ENCODE data around the gene CXCL11.
"Not testable (repeated sequence)": the region's sequence is repeated elsewhere in the genome, so short reads cannot be mapped to it uniquely, and the experiment has no call there.

CXCL11 gene

GRCh38 chr4:76055421-76055820 lies 19.6 kb upstream of the CXCL11 start:
- peaks cover 5% of the 10 kb centered on the region for H3K36me3 Mint-ChIP-seq
- peak overlapping the region; percentile 77 for H3K27ac Mint-ChIP-seq
- ATAC-seq, result no peak
- no peaks in the 10 kb centered on the region for H3K9me3 Mint-ChIP-seq
- DNase-seq (ENCODE audit: low spot score in 2 of 2), result no peak
- peak overlapping the region; percentile 10 for H3K4me3 Mint-ChIP-seq
- H3K4me1 Mint-ChIP-seq, result peaks cover 46% of the 10 kb centered on the region

- ATAC-seq (peak; percentile 90), DNase-seq (ENCODE audit: low spot score in 2 of 2) (peak in 1 of 2 donors; percentile 60)
- Mint-ChIP-seq H3K9me3 (no peaks in the 10 kb centered on the region), H3K36me3 (peaks cover 5% of the 10 kb centered on the region), H3K4me3 (peak overlapping the region; percentile 10), H3K27ac (peak overlapping the region; percentile 77), H3K4me1 (peaks cover 42% of the 10 kb centered on the region)
Measured at GRCh38 chr4:76055016-76055415, 19.1 kb upstream of the CXCL11 start.

GRCh38 chr4:76053730-76054129 lies 17.9 kb upstream of the CXCL11 start:
- Mint-ChIP-seq H3K27ac (no peak overlapping the region), H3K36me3 (peaks cover 5% of the 10 kb centered on the region), H3K4me1 (peaks cover 30% of the 10 kb centered on the region), H3K4me3 (no peak overlapping the region), H3K9me3 (no peaks in the 10 kb centered on the region)
- DNase-seq (ENCODE audit: low spot score in 2 of 2) (no peak), ATAC-seq (no peak)

DNA sequence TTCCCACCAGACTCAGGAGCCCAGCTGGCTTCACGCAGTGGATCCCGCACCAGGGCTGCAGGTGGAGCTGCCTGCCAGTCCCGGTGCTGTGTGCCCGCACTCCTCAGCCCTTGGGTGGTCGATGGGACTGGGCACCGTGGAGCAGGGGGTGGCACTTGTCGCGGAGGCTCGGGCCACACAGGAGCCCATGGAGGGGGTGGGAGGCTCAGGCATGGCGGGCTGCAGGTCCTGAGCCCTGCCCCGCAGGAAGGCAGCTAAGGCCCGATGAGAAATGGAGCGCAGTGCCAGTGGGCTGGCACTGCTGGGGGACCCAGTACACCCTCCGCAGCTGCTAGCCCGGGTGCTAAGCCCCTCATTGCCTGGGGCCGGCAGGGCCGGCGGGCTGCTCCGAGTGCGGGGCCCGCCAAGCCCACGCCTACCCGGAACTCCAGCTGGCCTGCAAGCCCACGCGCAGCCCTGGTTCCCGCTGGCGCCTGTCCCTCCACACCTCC lies 14.7 kb upstream of the CXCL11 start:
- not testable (repeated sequence) for H3K27ac Mint-ChIP-seq; H3K36me3 Mint-ChIP-seq; H3K9me3 Mint-ChIP-seq; DNase-seq (ENCODE audit: low spot score in 2 of 2); H3K4me1 Mint-ChIP-seq; H3K4me3 Mint-ChIP-seq; ATAC-seq

- not testable (repeated sequence) for ATAC-seq; H3K4me1 Mint-ChIP-seq; H3K9me3 Mint-ChIP-seq; H3K36me3 Mint-ChIP-seq; DNase-seq (ENCODE audit: low spot score in 2 of 2); H3K27ac Mint-ChIP-seq; H3K4me3 Mint-ChIP-seq
Measured at GRCh38 chr4:76049860-76050416, 14.1 kb upstream of the CXCL11 start.

DNA sequence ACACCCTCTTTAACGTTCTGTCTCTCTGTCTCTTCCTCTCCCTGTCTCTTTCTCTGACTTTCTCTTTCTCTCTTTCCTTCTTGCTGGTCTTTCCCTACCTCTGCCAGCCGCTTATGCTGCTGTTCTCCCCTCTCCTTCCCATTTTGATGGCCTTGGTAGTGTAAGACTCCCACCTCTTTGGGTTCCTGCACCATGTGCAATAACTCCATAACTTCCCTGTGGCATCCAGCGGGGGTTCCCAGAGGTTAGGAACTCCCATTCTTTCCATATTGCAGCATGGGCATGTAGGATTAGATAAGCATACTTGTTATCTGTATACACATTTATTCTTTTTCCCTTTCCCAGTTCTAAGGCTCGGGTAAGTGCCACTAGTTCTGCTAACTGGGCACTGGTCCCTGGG lies 8.8 kb upstream of the CXCL11 start:
- peaks cover 12% of the 10 kb centered on the region for H3K4me1 Mint-ChIP-seq
- DNase-seq (ENCODE audit: low spot score in 2 of 2); H3K9me3 Mint-ChIP-seq; H3K27ac Mint-ChIP-seq; ATAC-seq; H3K4me3 Mint-ChIP-seq; H3K36me3 Mint-ChIP-seq: not testable (repeated sequence)

DNA sequence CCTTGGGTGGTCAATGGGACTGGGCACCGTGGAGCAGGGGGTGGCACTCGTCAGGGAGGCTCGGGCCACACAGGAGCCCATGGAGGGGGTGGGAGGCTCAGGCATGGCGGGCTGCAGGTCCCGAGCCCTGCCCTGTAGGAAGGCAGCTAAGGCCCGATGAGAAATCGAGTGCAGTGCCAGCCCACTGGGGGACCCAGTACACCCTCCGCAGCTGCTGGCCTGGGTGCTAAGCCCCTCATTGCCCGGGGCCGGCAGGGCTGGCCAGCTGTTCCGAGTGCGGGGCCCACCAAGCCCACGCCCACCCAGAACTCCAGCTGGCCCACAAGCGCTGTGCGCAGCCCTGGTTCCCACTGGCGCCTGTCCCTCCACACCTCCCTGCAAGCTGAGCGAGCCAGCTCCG lies 7.4 kb upstream of the CXCL11 start:
- H3K9me3 Mint-ChIP-seq; H3K27ac Mint-ChIP-seq; ATAC-seq; DNase-seq (ENCODE audit: low spot score in 2 of 2); H3K4me3 Mint-ChIP-seq; H3K36me3 Mint-ChIP-seq: not testable (repeated sequence)
- peaks cover 12% of the 10 kb centered on the region for H3K4me1 Mint-ChIP-seq

GRCh38 chr4:76042241-76042998 lies 6.5 kb upstream of the CXCL11 start:
- peak overlapping the region; percentile 58 for H3K4me3 Mint-ChIP-seq
- peaks cover 12% of the 10 kb centered on the region for H3K4me1 Mint-ChIP-seq
- H3K36me3 Mint-ChIP-seq; DNase-seq (ENCODE audit: low spot score in 2 of 2); H3K9me3 Mint-ChIP-seq: not testable (repeated sequence)
- peak; percentile 96 for ATAC-seq
- peak overlapping the region; percentile 84 for H3K27ac Mint-ChIP-seq

DNA sequence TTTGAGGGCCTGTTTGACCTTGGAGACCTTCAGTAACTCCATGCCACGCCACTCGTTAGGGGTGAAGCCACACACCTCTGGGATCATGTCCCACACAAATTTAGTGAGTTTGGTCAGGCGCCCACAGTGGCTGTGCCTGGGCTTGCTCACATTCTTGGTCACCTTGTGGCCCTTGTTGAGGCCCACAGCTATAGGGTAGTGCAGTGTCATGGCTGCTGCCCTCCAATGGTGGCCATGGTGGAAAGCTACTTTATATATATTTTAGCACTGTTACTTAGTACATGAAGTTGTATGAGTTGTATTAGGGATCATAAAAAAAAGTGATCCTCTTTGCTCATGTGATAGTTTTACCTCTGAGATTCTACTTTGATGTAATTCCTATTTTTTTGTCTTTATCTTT lies 985 bp upstream of the CXCL11 start:
- Mint-ChIP-seq H3K4me1 (no peaks in the 10 kb centered on the region), H3K9me3 (no peaks in the 10 kb centered on the region), H3K4me3 (no peak overlapping the region), H3K36me3 (no peaks in the 10 kb centered on the region), H3K27ac (no peak overlapping the region)
- ATAC-seq (no peak), DNase-seq (ENCODE audit: low spot score in 2 of 2) (peak in 1 of 2 donors; percentile 42)

DNA sequence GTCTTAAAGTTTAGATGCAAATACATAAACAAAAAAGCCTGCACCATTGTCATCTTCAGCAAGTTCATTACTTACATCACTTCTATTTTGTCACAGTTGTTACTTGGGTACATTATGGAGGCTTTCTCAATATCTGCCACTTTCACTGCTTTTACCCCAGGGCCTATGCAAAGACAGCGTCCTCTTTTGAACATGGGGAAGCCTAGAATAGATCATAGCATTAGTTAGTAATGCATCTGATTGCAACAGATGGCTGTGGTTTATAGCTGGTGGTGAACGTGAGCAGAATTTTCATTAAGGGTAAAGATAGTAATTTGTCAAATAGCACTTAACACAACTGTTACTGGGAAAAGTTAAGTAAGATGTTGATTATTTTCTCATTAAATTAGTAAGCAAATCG lies 729 bp downstream of the CXCL11 start:
- Mint-ChIP-seq H3K27ac (no peak overlapping the region), H3K4me1 (no peaks in the 10 kb centered on the region), H3K36me3 (no peaks in the 10 kb centered on the region), H3K4me3 (no peak overlapping the region), H3K9me3 (no peaks in the 10 kb centered on the region)
- DNase-seq (ENCODE audit: low spot score in 2 of 2) (no peak), ATAC-seq (no peak)

DNA sequence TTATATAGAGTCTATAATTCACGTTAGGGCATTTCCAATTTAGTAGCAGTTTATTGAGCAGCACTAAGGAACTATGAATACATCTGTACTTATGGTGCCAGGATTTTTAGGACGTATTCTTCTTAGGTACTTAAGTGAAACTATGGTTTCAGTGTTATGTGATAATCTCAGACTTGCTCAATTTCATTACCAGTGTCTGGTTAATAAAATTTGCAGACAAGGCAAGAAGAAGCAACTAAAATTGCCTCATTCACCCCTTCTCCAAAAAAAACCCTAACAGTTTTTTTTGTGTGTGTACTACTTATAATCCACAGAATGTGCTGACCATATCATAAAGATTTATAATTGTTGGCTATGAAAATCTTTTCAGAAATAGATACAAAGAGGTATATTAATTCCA lies 6.6 kb downstream of the CXCL11 start:
- no peaks in the 10 kb centered on the region for H3K9me3 Mint-ChIP-seq
- no peak overlapping the region for H3K4me3 Mint-ChIP-seq
- DNase-seq (ENCODE audit: low spot score in 2 of 2), result no peak
- no peak overlapping the region for H3K27ac Mint-ChIP-seq
- peaks cover 9% of the 10 kb centered on the region for H3K4me1 Mint-ChIP-seq
- ATAC-seq, result no peak
- H3K36me3 Mint-ChIP-seq, result no peaks in the 10 kb centered on the region

GRCh38 chr4:76028350-76028765 lies 7.5 kb downstream of the CXCL11 start:
- H3K9me3 Mint-ChIP-seq, result no peaks in the 10 kb centered on the region
- DNase-seq (ENCODE audit: low spot score in 2 of 2), result no peak
- no peak overlapping the region for H3K27ac Mint-ChIP-seq
- peaks cover 15% of the 10 kb centered on the region for H3K4me1 Mint-ChIP-seq
- H3K4me3 Mint-ChIP-seq, result no peak overlapping the region
- no peak for ATAC-seq
- no peaks in the 10 kb centered on the region for H3K36me3 Mint-ChIP-seq

GRCh38 chr4:76024065-76024464 lies 11.8 kb downstream of the CXCL11 start:
- DNase-seq (ENCODE audit: low spot score in 2 of 2), result no peak
- peak; percentile 80 for ATAC-seq
- H3K36me3 Mint-ChIP-seq, result no peaks in the 10 kb centered on the region
- peaks cover 15% of the 10 kb centered on the region for H3K4me1 Mint-ChIP-seq
- H3K4me3 Mint-ChIP-seq, result no peak overlapping the region
- H3K27ac Mint-ChIP-seq, result peak overlapping the region; percentile 68
- no peaks in the 10 kb centered on the region for H3K9me3 Mint-ChIP-seq

GRCh38 chr4:76023389-76023788 lies 12.5 kb downstream of the CXCL11 start, which contains the start of gene CXCL10:
Gene CXCL10 (minus strand): TSS chr4:76023497. CDS start chr4:76023431, 66 bp downstream.
- no peak within 1 kb of the TSS for H3K4me3 Mint-ChIP-seq
- ATAC-seq (no peak), DNase-seq (ENCODE audit: low spot score in 2 of 2) (no peak)
- H3K27ac Mint-ChIP-seq, result peak within 1 kb of the TSS; percentile 68
- H3K4me1 Mint-ChIP-seq, result peaks cover 10% of the 10 kb centered on the region
- H3K36me3 Mint-ChIP-seq, result no peaks in the 10 kb centered on the region
- H3K9me3 Mint-ChIP-seq, result no peaks in the 10 kb centered on the region

- Mint-ChIP-seq H3K36me3 (no peaks in the 10 kb centered on the region), H3K4me1 (peaks cover 7% of the 10 kb centered on the region), H3K4me3 (no peak overlapping the region), H3K9me3 (no peaks in the 10 kb centered on the region), H3K27ac (no peak overlapping the region)
- DNase-seq (ENCODE audit: low spot score in 2 of 2) (no peak), ATAC-seq (no peak)
Measured at GRCh38 chr4:76022677-76023076, 13.2 kb downstream of the CXCL11 start.

DNA sequence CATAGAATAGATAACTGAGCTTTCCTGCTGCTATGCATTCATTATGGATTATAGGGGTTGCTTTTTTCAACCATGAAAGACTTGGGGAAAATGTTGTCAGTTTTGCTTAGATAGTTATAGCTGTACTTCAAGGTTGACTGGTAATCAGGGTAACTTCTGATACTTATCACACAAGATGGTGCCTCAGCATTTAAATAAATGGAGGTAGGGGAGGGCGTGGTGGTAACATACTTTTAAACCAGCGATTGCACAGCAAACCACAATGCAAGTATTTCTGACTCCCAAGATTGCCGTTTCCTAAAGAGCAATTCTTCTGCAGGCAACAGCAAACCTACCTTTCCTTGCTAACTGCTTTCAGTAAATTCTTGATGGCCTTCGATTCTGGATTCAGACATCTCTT lies 13.8 kb downstream of the CXCL11 start:
- no peaks in the 10 kb centered on the region for H3K36me3 Mint-ChIP-seq
- no peaks in the 10 kb centered on the region for H3K9me3 Mint-ChIP-seq
- no peak overlapping the region for H3K27ac Mint-ChIP-seq
- no peak for ATAC-seq
- no peak for DNase-seq (ENCODE audit: low spot score in 2 of 2)
- peaks cover 7% of the 10 kb centered on the region for H3K4me1 Mint-ChIP-seq
- H3K4me3 Mint-ChIP-seq, result no peak overlapping the region

All from stimulated activated effector memory CD8-positive, alpha-beta T cell treated with anti-CD3 and anti-CD28 coated beads, Interleukin-12 subunit alpha, Interleukin-12 subunit beta, amount 100 ng/mL, for 72 hours (primary cell).